IMR-90 (cell line): ENCODE results near the gene MARCHF6. TPM values are rescaled to one million over a fixed set of nuclear protein-coding genes. Genes with fewer than 3 reads are reported as not detected.

Experiments used
- ATAC-seq: fragments of 200-7000 bp; cut with Tn5 transposase; 2 replicates; pipeline ENCODE4 v1.9.1; 2020; ENCODE audit warnings: low read depth, mild to moderate bottlenecking, moderate library complexity
- BruUV-seq: library from RNA; stranded (reverse); fragments of 400-500 nt; replicated peaks from 2 replicates; lab custom pipeline; 2021; lab: Mats Ljungman, UMichigan
- CTCF ChIA-PET: fragments of 300-600 bp; formaldehyde crosslinking; extraction: SDS; loops from one replicate; lab custom pipeline; 2021; ENCODE audit warnings: antibody characterized with exemption; lab: Yijun Ruan, JAX
- POLR2A ChIA-PET: fragments of 300-600 bp; sonication (Branson Sonifier 250); formaldehyde crosslinking; loops from one replicate; lab custom pipeline; 2022; ENCODE audit warnings: antibody characterized with exemption; ENCODE audit not compliant: unreplicated experiment; lab: Charles Lee
- DNase-seq: peaks from one replicate; pipeline ENCODE4 v3.0.0; 2013
- H2AFZ ChIP-seq: replicated peaks from 2 replicates; pipeline ENCODE3; 2013; ENCODE audit warnings: low read length, mild to moderate bottlenecking; ENCODE audit not compliant: poor library complexity
- H2AK5ac ChIP-seq: 2 replicates; pipeline ENCODE4 v1.6.1; 2013; ENCODE audit warnings: low read depth, low read length, inconsistent platforms
- H2AK9ac ChIP-seq: replicated peaks from 2 replicates; pipeline ENCODE3; 2013; ENCODE audit warnings: mild to moderate bottlenecking, low read depth, low read length, moderate library complexity; ENCODE audit not compliant: poor library complexity
- H2BK120ac ChIP-seq: 2 replicates; pipeline ENCODE4 v1.6.1; 2013; ENCODE audit warnings: low read depth, low read length, inconsistent platforms
- H2BK15ac ChIP-seq: 3 replicates; pipeline ENCODE4 v1.6.1; 2013; ENCODE audit warnings: low read depth, low read length, inconsistent platforms
- H2BK20ac ChIP-seq: 2 replicates; pipeline ENCODE4 v1.6.1; 2013; ENCODE audit warnings: low read depth, mild to moderate bottlenecking, inconsistent platforms, low read length, moderate library complexity
- H2BK5ac ChIP-seq: 2 replicates; pipeline ENCODE4 v1.6.1; 2013; ENCODE audit warnings: mild to moderate bottlenecking, low read depth, low read length, inconsistent platforms; ENCODE audit not compliant: poor library complexity, severe bottlenecking
- H3K14ac ChIP-seq: replicated peaks from 2 replicates; pipeline ENCODE4 v1.6.1; 2013; ENCODE audit warnings: low read depth, low read length, inconsistent platforms
- H3K18ac ChIP-seq: 2 replicates; pipeline ENCODE4 v1.6.1; 2013; ENCODE audit warnings: low read depth, low read length, control low read depth
- H3K23ac ChIP-seq: 2 replicates; pipeline ENCODE4 v1.6.1; 2013; ENCODE audit warnings: low read depth, low read length, inconsistent platforms
- H3K27ac ChIP-seq: 2 replicates; pipeline ENCODE4 v1.5.1; 2013; ENCODE audit warnings: mild to moderate bottlenecking, control low read depth, low read length; ENCODE audit not compliant: insufficient read depth
- H3K27me3 ChIP-seq: 2 replicates; pipeline ENCODE4 v1.6.1; 2013; ENCODE audit warnings: low read length; ENCODE audit not compliant: control insufficient read depth, insufficient read depth
- H3K36me3 ChIP-seq: 2 replicates; pipeline ENCODE4 v1.6.1; 2013; ENCODE audit warnings: low read length, mixed read lengths; ENCODE audit not compliant: control insufficient read depth, insufficient read depth
- H3K4ac ChIP-seq: 2 replicates; pipeline ENCODE4 v1.6.1; 2013; ENCODE audit warnings: low read depth, low read length, inconsistent platforms
- H3K4me1 ChIP-seq: 2 replicates; pipeline ENCODE4 v1.6.1; 2013; ENCODE audit warnings: low read length, mixed read lengths; ENCODE audit not compliant: control insufficient read depth, insufficient read depth
- H3K4me2 ChIP-seq: 2 replicates; pipeline ENCODE4 v1.6.1; 2013; ENCODE audit warnings: low read depth, mild to moderate bottlenecking, control low read depth, low read length, moderate library complexity
- H3K4me3 ChIP-seq: 2 replicates; pipeline ENCODE4 v1.5.1; 2013; ENCODE audit warnings: low read depth, mild to moderate bottlenecking, control low read depth, low read length, moderate library complexity; ENCODE audit not compliant: insufficient read depth
- H3K56ac ChIP-seq: 2 replicates; pipeline ENCODE4 v1.6.1; 2013; ENCODE audit warnings: low read length, inconsistent platforms; ENCODE audit not compliant: insufficient read depth; ENCODE audit errors: extremely low read depth
- H3K79me1 ChIP-seq, 2 experiments: 2 replicates each; pipeline ENCODE4 v1.6.1; 2013; ENCODE audit warnings: low read length in 2 of 2, inconsistent platforms in 1 of 2, low read depth in 1 of 2
- H3K9ac ChIP-seq: 2 replicates; pipeline ENCODE4 v1.6.1; 2013; ENCODE audit warnings: low read depth, low read length, control low read depth
- H3K9me1 ChIP-seq: 2 replicates; pipeline ENCODE4 v1.6.1; 2013; ENCODE audit warnings: low read length, inconsistent platforms; ENCODE audit not compliant: insufficient read depth
- H3K9me3 ChIP-seq: 2 replicates; pipeline ENCODE4 v1.6.1; 2013; ENCODE audit warnings: low read length; ENCODE audit not compliant: control insufficient read depth, insufficient read depth
- H4K20me1 ChIP-seq: 2 replicates; pipeline ENCODE4 v1.6.1; 2013; ENCODE audit warnings: low read length, inconsistent platforms; ENCODE audit not compliant: insufficient read depth
- H4K5ac ChIP-seq: 2 replicates; pipeline ENCODE4 v1.6.1; 2013; ENCODE audit warnings: mild to moderate bottlenecking, low read depth, low read length, control low read depth
- H4K8ac ChIP-seq, 2 experiments: 2 replicates each; pipeline ENCODE4 v1.6.1; 2013; ENCODE audit warnings: low read depth in 2 of 2, low read length in 2 of 2, control low read depth in 1 of 2, inconsistent platforms in 1 of 2
- H4K91ac ChIP-seq: 2 replicates; pipeline ENCODE4 v1.6.1; 2013; ENCODE audit warnings: low read depth, low read length, inconsistent platforms; ENCODE audit not compliant: insufficient read depth
- BHLHE40 ChIP-seq: fragments of 150-350 bp; IDR thresholded peaks from 2 replicates; pipeline ENCODE4 v1.6.1; 2016; ENCODE audit warnings: mild to moderate bottlenecking, low read depth, low read length
- CEBPB ChIP-seq: IDR thresholded peaks from 2 replicates; pipeline ENCODE4 v1.6.1; 2012; ENCODE audit warnings: low read depth, low read length, improper control_type of control experiment
- CTCF ChIP-seq: conservative IDR thresholded peaks from 2 replicates; pipeline ENCODE4 v1.5.1; 2012; ENCODE audit warnings: mild to moderate bottlenecking, low read depth, low read length, improper control_type of control experiment
- NFE2L2 ChIP-seq: fragments of 150-350 bp; IDR thresholded peaks from 2 replicates; pipeline ENCODE4 v1.6.1; 2016; ENCODE audit warnings: low read depth, mild to moderate bottlenecking, low read length
- SMC3 ChIP-seq: fragments of 150-350 bp; IDR thresholded peaks from 2 replicates; pipeline ENCODE4 v1.6.1; 2016; ENCODE audit warnings: low read depth, mild to moderate bottlenecking, antibody characterized with exemption, low read length, moderate library complexity
- WGBS, 2 experiments: methylation state at CpG; one replicate each; pipeline versions ENCODE4 v1.1.5 to v1.1.7; 2013; ENCODE audit warnings: missing lambda C conversion rate in 2 of 2; ENCODE audit not compliant: insufficient read length in 1 of 2; ENCODE audit errors: extremely low coverage in 2 of 2; 5-methylcytosine and 5-hydroxymethylcytosine counted together
- dilution Hi-C: fragments of 300-500 bp; cut with HindIII; formaldehyde crosslinking; loops from one replicate; pipeline ENCODE4 v1.14.3; 2018; ENCODE audit warnings: low sequenced_read_pairs; ENCODE audit not compliant: unreplicated experiment
- in situ Hi-C: fragments of 300-500 bp; cut with MboI; formaldehyde crosslinking; loops from 3 replicates; pipeline ENCODE4 v1.14.3; 2019; ENCODE audit warnings: low sequenced_read_pairs, inconsistent platforms, mixed read lengths
- intact Hi-C: fragments of 100-400 bp; cut with micrococcal nuclease; formaldehyde crosslinking; loops from 2 replicates; pipeline ENCODE4 v1.10.0; 2022
- polyA plus RNA-seq, 3 experiments: library from polyadenylated mRNA; depleted of rRNA; stranded (reverse); fragments of >200 nt; gene quantifications; 2 replicates each; pipeline ENCODE4 v1.2.3, GENCODE V29; 2012; ENCODE audit warnings: low replicate concordance in 1 of 3
- total RNA-seq: library from RNA; depleted of rRNA; stranded (reverse); fragments of >200 nt; gene quantifications from 2 replicates; pipeline ENCODE4 v1.2.3, GENCODE V29; 2012

MARCHF6 gene
- total and polyA plus RNA-seq, 2 of the 4 experiments (the other 2 are of a cell fraction) = 55.2 to 62.6 TPM

GRCh38 chr5:10366310-10367272, 13.1 kb downstream of the MARCHF6 start:
- Histone ChIP-seq H3K9me3 (no peaks in the 10 kb centered on the region), H3K23ac (no peak overlapping the region), H3K18ac (no peak overlapping the region), H3K9me1 (peaks cover 11% of the 10 kb centered on the region), H2AK5ac (no peak overlapping the region), H2BK5ac (no peak overlapping the region), H2AK9ac (no peak overlapping the region), H3K14ac (no peak overlapping the region), H4K91ac (no peak overlapping the region), H3K27ac (no peak overlapping the region), H3K4me2 (peak overlapping the region; percentile 38), H3K56ac (no peak overlapping the region), H4K8ac (no peak overlapping the region), H3K4me1 (peaks cover 10% of the 10 kb centered on the region), H2AFZ (no peak overlapping the region), H3K79me1 (peaks cover 6 to 61% of the 10 kb centered on the region in 2 experiments; a peak in 3 of 4 replicates), H3K9ac (no peak overlapping the region), H3K27me3 (no peaks in the 10 kb centered on the region), H2BK120ac (no peak overlapping the region), H2BK20ac (no peak overlapping the region), H2BK15ac (no peak overlapping the region), H3K36me3 (peaks cover 3% of the 10 kb centered on the region), H3K4me3 (no peak overlapping the region), H4K5ac (no peak overlapping the region), H4K20me1 (peaks cover 95% of the 10 kb centered on the region), H3K4ac (no peak overlapping the region)
- ChIA-PET CTCF (interaction anchor here (1.0 kb wide), 1 partner anchor 25 kb away, joined by 3 read pairs; no protein-coding TSS in a partner anchor), POLR2A (no interaction called here)
- intact Hi-C loops (no loop called here), in situ Hi-C loops (no loop called here), dilution Hi-C loops (no loop called here)
- no TSS peak for BruUV-seq
- ATAC-seq (no peak), DNase-seq (peak; percentile 54)
- WGBS, 2 experiments = 50% methylated on average over 1 of the region's 11 CpGs; no CpG with 5 or more reads in 1 of the 2 experiments
- no peak for TF ChIP-seq CEBPB
- TF ChIP-seq BHLHE40 = 0 out of 2 replicates have a peak, but pooled peaks have one; percentile 8
- no peak for TF ChIP-seq CTCF
- no peak for TF ChIP-seq SMC3
- no peak for TF ChIP-seq NFE2L2
